Tracheal epithelial cell (primary cell): ENCODE results near the gene ZNF674. TPM values are rescaled to one million over a fixed set of nuclear protein-coding genes. Genes with fewer than 3 reads are reported as not detected.

ENCODE experiments used
- total RNA-seq: library from RNA; depleted of rRNA; stranded (reverse); fragments of >200 nt; gene quantifications from 2 replicates; pipeline ENCODE4 v1.2.1, GENCODE V29; 2014

Gene ZNF674
- total RNA-seq, result 2.7 and 5.8 TPM in 2 replicates

GRCh38 chrX:46545111-46546005 lies at the start of gene ZNF674:
Gene ZNF674, minus strand, starts transcription at chrX:46545421. Its CDS starts 3,334 bp downstream, at chrX:46542087.

GRCh38 chrX:46573331-46573891 lies 28.2 kb upstream of the ZNF674 start, which contains the start of gene CHST7:
Gene CHST7, plus strand, starts transcription at chrX:46573765. Its CDS starts 167 bp downstream, at chrX:46573932.

Other genes starting within 250 kb of the ZNF674 start
- 4.3 and 6.2 TPM in 2 replicates for gene CHST7, start 28.3 kb upstream of the ZNF674 start, total RNA-seq
- gene SLC9A7, start 213.7 kb upstream of the ZNF674 start, total RNA-seq, result 10.9 and 24.6 TPM in 2 replicates